GM10266 (cell line): ENCODE data around the gene MPPE1.
"Not testable (repeated sequence)": the region's sequence is repeated elsewhere in the genome, so short reads cannot be mapped to it uniquely, and the experiment has no call there.

Source experiments
- DNase-seq: peaks from one replicate; pipeline ENCODE4 v3.0.0; 2012; ENCODE audit errors: extremely low spot score
- CTCF ChIP-seq: IDR thresholded peaks from 2 replicates; pipeline ENCODE4 v1.5.1; 2012; ENCODE audit warnings: mild to moderate bottlenecking, low read depth; ENCODE audit not compliant: control insufficient read depth, insufficient read depth; ENCODE audit errors: missing control alignments

MPPE1 gene

GRCh38 chr18:11951390-11951851 is 43.3 kb upstream of the MPPE1 start:
- TF ChIP-seq CTCF = no peak
- no peak for DNase-seq

GRCh38 chr18:11950824-11951223 is 42.7 kb upstream of the MPPE1 start:
- no peak for TF ChIP-seq CTCF

GRCh38 chr18:11948852-11949523 is 40.9 kb upstream of the MPPE1 start:
- TF ChIP-seq CTCF = no peak
- no peak for DNase-seq

More at GRCh38 chr18:11950824-11951223, 42.7 kb upstream of the MPPE1 start:
- no peak for DNase-seq

DNA sequence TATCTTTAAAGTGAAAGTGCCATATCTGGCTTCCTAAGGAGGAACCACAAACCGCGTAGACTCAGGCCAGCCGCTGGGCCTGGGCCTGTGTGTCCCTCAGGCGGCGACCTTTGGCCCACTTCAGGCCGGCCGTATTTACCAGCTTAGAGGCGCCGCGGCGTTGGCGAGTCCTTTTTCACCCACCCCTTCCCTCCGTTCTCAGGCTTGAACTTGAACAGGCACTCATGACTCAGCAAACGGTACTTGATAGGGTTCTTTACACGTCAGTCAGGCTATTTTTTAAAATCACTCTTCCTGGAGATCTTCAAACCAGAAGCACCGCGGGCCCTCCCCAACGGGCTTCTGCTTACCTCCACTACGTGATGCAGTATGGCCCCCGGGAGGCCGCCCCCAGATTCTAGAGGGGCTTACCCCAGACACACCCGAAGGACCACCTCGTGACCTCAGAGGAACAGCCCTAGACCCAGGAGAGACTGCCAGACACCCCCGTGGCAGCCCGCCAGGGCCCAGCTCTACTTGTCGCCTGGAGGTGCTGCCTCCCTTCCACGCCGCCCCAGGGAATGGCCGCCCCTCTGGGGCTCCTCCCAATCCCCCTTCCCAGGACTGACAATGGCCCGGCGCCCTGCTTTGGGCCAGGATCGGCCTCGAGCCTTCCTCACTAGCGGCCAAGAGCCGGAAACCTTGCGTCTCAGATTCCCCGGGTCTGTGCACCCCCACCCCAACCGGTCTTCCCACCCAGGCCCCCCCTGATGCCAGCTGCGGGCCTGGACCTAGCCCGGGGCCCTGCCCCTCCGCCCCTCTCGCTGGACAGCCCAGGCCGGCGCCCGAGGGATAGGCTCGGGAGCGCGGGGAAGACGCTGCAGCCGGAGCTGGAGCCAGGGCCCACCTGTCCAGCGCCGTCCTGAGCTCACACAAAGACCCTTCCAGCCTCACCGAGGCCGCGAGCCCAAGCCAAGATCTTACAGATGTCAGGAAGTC is 39.4 kb upstream of the MPPE1 start:
- no peak for TF ChIP-seq CTCF
- peak; percentile 71 for DNase-seq

- DNase-seq = no peak
- no peak for TF ChIP-seq CTCF
Measured at GRCh38 chr18:11946756-11947155, 38.6 kb upstream of the MPPE1 start.

GRCh38 chr18:11945834-11946659 is 37.9 kb upstream of the MPPE1 start:
- not testable (repeated sequence) for DNase-seq

DNA sequence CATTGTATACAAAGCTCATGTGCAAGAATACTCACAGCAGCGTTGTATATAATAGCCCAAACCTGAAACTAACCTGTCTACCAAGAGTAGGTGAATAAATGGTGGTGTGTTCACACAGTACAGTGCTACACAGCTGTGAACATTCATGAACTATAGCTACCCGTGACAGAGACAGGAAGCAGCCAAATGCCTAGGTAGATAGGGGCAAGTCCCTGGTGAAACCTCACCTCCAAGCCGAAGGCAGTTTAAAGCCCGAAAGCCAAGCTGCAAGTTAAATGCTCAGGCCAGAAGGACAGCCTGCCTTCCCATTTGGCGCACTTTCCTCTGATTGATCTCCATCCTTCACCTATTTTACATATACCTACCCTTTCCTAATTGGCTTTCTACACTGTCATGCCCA is 36.7 kb upstream of the MPPE1 start:
- no peak for TF ChIP-seq CTCF
- DNase-seq = no peak
